Measurements from ENCODE around the gene ACTN4. TPM values are rescaled to one million over a fixed set of nuclear protein-coding genes. Genes with fewer than 3 reads are reported as not detected.
A peak's percentile ranks its signal among the peaks of the same experiment; 100 is the strongest.

ACTN4 gene
- total RNA-seq, 1 donor from 2014 or later = 156 TPM

- peak; percentile 69 for DNase-seq (ENCODE audit: low spot score)
- peak; percentile 83 for ATAC-seq
Measured at GRCh38 chr19:38658462-38659306, 11.2 kb downstream of the ACTN4 start.

DNA sequence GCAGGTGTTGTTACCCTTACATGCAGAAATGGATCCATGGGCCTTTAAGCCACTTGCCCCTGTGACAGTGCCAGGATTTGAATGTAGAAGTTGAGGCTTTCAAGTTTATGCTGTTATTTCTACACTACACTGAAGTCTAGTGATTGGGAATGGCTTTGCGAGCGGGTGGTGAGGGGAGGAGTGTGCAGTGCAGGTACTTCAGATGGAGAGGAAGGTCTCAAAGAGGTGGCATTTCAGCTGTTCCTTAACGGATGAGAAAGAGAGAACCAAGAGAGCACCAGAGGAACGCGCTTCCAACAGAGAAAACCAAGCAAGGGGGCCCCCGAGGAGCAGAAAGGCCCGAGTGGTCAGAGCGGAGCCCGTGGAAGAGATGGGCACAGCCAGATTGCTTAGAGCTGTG lies 13.3 kb downstream of the ACTN4 start:
- no peak for ATAC-seq
- no peak for DNase-seq (ENCODE audit: low spot score)

DNA sequence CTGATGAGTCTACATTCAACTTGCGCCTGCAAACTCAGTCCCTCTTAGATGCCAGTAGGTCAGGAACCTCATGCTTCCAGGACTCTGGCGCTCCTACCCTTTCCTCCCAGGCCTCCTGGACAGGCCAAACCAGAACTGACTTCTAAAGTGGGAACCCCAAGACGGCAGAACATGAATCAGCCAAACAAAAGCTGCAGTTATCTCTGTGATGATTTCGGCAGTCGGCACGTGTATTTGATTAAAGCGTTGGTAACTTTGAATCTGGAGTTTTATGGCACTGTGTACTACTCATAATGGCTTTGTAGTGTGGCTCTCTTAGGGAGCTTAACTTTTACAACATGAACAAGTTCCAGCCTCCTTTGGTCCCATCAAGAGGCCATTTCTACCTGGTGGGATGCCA lies 13.7 kb downstream of the ACTN4 start:
- ATAC-seq (no peak), DNase-seq (ENCODE audit: low spot score) (no peak)

DNA sequence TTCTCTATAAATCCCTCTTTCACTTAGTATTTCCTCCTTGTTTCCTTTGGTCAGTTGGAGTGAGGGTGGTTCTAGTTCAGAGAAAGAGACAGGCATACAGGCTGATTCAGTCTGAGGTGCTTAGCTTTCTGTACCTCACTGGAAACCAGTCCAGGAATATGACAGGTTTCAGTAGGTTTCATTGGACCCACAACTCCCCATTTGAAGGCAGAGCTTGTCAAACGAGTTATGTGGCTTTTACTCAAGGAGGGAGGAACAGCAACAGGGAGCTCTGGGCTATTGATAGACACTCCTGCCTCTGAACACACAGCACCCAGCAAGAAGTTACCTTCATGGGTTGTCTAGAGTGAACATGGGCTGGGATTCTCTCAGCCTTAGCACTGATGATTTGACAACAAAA lies 14.5 kb downstream of the ACTN4 start:
- DNase-seq (ENCODE audit: low spot score) (no peak), ATAC-seq (no peak)

DNA sequence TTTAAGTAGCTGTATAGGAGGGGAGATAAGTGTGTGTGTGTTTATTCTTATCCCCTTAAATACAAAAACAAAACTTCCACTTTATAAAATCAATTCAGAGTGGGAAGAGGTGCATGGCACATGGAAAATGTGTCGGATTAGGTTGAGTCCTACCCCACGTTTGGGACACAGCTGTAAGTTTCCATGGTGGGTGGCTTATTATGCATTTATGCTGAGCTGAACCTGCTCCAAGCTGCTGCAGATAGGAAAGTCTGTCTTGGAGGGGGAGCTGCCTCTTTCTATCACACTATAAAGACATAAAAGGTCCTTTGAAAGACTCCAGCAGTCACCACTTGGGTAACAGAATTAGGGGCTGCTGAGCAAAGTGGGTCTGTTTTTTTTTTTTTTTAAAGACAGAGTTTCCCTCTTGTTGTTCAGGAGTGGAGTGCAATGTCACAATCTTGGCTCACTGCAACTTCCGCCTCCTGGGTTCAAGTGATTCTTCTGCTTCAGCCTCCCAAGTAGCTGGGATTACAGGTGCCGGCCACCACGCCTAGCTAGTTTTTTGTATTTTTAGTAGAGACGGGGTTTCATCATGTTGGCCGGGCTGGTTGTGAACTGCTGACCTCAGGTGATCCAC lies 15.2 kb downstream of the ACTN4 start:
- ATAC-seq (no peak), DNase-seq (ENCODE audit: low spot score) (no peak)

- no peak for DNase-seq (ENCODE audit: low spot score)
- ATAC-seq = no peak
Measured at GRCh38 chr19:38663156-38663651, 15.8 kb downstream of the ACTN4 start.

DNA sequence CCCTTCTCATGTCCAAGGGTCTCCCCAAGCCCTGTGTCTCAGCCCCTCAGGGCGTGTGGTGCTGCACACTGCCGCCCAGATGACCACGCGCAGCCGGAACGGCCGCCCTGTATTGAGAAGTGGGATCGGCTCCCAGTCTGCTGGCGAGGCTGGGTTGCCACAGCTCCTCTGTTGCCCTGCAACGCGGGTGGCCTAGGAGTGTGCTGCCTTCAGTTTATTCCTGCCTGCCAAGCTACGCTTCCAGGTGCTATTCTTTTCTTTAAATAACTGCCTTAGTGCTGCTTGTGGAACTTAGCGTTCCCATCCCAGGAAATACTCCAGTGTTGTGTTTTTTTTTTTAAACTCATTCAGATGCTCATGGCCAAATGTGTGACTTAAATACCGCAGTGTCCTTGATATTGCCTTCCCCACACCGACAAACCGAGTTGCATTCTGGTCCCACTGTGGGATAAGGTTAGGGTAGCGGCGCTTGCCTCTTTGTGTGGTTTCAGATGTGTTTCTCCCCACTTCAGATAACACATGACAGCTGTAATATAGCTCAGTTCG lies 16.6 kb downstream of the ACTN4 start:
- no peak for DNase-seq (ENCODE audit: low spot score)
- no peak for ATAC-seq

GRCh38 chr19:38664503-38665211 lies 17.2 kb downstream of the ACTN4 start:
- DNase-seq (ENCODE audit: low spot score) (no peak), ATAC-seq (no peak)

GRCh38 chr19:38665219-38665931 lies 17.9 kb downstream of the ACTN4 start:
- no peak for ATAC-seq
- DNase-seq (ENCODE audit: low spot score) = no peak

DNA sequence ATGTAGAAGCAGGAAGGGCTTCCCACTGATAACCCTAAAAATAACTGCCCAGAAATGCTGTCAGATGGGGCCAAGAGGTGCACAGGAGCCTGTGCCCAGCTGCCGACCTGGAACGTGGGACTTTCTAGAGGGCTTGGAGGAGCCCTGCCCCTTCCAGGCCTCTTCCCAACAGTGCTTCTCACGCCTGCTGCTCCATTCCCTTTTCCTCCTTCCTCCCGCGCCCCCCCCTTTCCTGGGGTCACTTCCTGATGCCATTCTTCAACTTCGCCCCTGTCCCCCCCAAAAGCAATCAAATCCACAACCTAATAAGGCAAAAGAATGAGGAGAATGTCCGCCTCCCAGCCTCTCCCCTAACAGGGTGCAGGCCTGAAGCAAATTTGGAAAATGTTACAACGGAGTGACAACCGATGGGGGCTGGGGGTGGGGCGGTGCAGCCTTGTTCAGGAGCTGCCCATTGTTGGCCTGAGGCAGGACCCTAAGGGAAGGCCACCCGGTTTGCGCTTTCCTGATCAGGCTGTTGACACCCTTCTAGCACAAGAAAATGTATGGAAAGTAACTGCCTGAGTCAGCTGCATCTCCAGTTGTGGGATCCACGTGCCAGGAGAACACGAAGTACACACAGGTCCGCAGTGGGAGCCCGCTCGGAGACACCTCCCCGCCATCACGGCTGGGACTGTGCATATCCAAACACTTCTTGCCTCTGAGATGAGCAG lies 18.7 kb downstream of the ACTN4 start:
- DNase-seq (ENCODE audit: low spot score) (no peak), ATAC-seq (peak; percentile 35)

DNA sequence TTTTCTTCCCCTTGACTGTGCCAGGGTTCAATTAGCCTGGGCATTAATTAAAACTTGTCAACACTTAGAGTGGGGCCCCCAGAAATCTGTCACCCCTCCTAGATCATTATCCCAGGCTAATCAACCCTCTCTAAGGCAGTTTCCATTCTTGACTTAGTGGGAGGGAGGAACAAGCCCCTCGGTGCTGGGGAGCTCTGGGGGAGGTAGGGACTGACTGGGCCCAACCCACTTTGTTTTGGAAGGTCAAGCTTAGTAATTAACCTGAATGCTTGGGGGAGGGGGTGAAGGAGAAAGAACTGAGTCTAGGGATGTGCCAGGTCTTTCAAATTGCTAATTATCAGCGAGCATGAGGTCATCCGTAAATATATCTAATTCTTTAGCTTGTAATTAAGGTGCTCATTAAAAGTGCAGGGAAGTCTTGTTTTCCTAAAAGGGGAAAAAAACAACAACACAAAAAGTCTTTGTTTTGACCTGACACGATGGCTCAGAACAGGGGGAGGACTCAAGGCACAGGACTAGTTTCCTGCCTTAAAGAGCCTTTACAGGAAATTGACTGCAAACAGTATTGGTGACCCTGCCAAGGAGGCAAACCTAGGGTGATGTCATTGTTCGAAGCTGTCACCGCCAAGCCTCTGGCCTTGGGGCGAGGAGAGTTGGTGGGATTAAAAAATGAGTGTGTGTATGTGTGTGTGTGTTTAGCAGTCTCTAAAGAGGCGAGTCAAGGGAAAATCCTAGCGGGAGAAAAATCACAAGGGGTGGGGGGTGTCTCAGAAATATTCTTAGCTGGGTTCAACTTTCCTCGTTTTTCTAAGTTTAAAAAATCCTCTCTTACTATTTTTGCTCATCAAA lies 19.4 kb downstream of the ACTN4 start:
- peak; percentile 26 for ATAC-seq
- no peak for DNase-seq (ENCODE audit: low spot score)

GRCh38 chr19:38667661-38668171 lies 20.3 kb downstream of the ACTN4 start:
- ATAC-seq (no peak), DNase-seq (ENCODE audit: low spot score) (no peak)

DNA sequence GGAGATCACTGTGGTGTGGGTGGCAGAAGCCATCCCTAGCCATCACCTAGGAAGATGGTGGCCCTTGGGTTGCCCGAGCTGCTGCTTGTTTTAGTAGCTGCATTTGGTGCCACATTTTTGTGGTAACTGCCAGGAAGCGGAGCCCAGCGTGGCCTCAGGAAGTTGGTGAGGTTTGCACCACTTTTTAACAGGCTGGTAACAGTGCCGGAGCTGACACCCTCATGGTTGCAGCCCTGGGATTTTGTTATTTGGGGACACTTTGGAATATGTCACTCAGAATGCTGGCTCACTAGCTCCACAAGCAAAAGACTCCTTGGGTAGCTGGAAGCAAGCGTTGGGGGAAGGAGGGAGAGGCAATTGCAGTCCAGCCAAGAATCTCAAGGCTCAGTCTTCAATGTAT lies 22.1 kb downstream of the ACTN4 start:
- DNase-seq (ENCODE audit: low spot score) (no peak), ATAC-seq (no peak)

DNA sequence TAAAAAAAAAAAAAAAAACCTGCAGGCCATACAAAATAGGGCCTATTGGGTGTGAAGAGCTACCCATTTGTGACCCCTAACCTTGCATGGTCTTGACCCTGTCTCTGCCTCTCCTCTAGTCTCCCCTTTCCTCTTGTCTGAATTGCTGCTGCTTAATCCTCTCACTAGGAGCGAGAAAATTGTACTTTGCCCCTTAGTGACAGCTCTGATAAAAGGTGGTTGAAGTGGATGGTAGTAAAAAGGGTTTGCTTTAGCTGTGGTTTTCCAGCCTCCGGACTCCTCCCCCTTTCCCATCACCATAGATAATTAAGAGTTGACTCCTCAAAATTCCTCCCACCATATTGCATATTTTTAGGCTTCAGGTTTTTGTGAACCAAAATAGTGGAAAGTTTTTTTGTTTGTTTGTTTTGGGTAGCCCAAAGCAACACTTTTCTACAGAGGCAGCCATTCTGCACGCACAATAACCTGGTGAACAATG lies 23.5 kb downstream of the ACTN4 start:
- ATAC-seq (peak; percentile 66), DNase-seq (ENCODE audit: low spot score) (no peak)

DNA sequence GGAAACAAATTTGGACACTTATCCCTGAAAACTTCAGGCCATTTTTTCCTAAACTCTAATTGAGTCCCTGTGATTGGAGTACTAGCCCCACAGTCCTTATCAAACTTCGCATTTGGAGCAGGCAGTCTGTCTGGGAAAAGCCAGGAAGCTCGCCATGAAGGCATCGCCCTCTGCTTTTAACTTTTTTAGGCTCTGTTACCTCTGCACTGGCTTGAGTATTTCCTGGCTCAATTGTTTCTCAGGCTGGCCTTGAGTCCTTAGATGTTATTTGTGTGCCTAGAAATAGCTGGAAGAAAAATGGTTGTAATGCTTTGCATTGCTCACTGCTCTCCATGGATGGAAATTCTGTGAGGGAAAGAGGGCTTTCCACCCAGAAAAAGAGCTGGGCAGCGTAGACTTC lies 24.2 kb downstream of the ACTN4 start:
- no peak for ATAC-seq

GRCh38 chr19:38673030-38673429 lies 25.6 kb downstream of the ACTN4 start:
- ATAC-seq (no peak), DNase-seq (ENCODE audit: low spot score) (no peak)

More for the DNA sequence above, 24.2 kb downstream of the ACTN4 start:
- DNase-seq (ENCODE audit: low spot score) = no peak

- no peak for DNase-seq (ENCODE audit: low spot score)
- no peak for ATAC-seq
Measured at GRCh38 chr19:38674388-38675171, 27.1 kb downstream of the ACTN4 start.

DNA sequence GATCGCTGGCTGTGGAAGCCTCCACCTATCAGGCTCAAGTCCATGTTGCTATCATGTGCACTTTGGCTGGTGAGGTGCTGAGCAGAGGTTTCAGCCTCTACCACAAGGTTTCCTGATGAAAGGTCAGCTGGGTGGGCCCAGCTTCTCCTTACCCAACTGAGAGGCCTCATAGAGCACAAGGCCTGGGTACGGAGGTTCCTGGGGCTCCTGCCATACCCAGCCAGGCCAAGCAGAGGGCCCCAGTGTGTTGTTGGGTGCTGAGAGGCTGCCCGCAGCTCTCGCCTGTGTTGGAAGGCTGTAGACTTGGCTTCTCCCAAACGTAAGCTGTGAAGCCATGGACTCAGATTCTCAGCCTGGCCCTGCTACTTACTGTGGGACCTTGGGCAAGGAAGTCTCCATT lies 28.2 kb downstream of the ACTN4 start:
- no peak for DNase-seq (ENCODE audit: low spot score)
- peak; percentile 13 for ATAC-seq
